Skin epidermis (tissue), 12 donors: Measurements from ENCODE around the gene OAS3.

ENCODE experiments used
- H3K27ac ChIP-seq, 21 experiments: fragments of 200-600 bp; sonication (generic) in 11 of 21; one replicate each; pipeline ENCODE4 v1.5.0; 2020; ENCODE audit warnings: mild to moderate bottlenecking in 3 of 21, inconsistent platforms in 2 of 21, moderate library complexity in 2 of 21
- H3K4me3 ChIP-seq, 7 experiments: fragments of 200-600 bp; sonication (generic) in 2 of 7; one replicate each; pipeline ENCODE4 v1.5.0; 2020; ENCODE audit warnings: inconsistent platforms in 2 of 7, mild to moderate bottlenecking in 2 of 7, moderate library complexity in 1 of 7

Gene OAS3

GRCh38 chr12:113002155-113002554, 63.9 kb downstream of the OAS3 start:
- Histone ChIP-seq H3K4me3 (no peak overlapping the region), H3K27ac (no peak overlapping the region)

- H3K4me3 ChIP-seq: no peak overlapping the region
- no peak overlapping the region for H3K27ac ChIP-seq
These were observed 64.4 kb downstream of the OAS3 start for GRCh38 chr12:113002676-113003075.

DNA sequence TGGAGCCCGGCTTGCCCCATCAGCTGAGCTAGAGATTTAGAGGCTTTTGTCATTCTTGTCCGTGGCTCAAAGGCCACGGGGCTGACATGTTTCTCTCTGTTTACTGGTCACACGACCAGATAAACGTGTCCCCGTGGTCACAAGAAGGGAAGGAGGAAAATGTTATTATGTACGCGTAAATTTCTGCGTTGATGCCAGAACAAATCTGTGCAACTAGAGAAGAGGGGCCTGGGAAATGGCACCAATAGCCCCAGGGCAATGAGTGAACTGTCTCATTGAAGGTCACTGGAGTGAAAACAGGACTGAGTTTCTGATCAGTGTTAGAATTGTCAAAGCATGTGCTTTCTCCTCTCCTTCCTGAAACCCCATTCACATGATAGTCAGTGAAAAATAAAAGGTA, 65.4 kb downstream of the OAS3 start:
- Histone ChIP-seq H3K4me3 (no peak overlapping the region), H3K27ac (no peak overlapping the region)

DNA sequence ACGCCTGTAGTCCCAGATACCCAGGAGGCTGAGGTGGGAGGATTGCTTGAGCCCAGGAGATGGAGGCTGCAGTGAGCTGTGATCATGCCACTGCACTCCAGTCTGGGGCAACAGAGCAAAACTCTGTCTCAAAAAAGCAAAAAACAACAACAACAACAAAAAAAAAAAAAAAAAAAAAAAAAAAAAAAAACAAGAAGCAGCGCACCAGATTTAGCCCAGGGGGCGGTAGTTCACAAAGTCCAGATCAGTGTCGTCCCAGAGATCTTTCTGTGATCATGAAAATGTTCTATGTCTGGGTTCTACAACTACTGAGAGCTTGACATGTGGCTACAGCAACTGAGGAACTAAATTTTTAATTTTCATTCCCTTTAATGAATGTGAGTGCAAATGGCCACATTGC, 67.5 kb downstream of the OAS3 start:
- no peak overlapping the region for H3K27ac ChIP-seq
- H3K4me3 ChIP-seq: no peak overlapping the region

- Histone ChIP-seq H3K27ac (no peak overlapping the region), H3K4me3 (no peak overlapping the region)
These were observed 67.9 kb downstream of the OAS3 start for GRCh38 chr12:113006206-113006605.

DNA sequence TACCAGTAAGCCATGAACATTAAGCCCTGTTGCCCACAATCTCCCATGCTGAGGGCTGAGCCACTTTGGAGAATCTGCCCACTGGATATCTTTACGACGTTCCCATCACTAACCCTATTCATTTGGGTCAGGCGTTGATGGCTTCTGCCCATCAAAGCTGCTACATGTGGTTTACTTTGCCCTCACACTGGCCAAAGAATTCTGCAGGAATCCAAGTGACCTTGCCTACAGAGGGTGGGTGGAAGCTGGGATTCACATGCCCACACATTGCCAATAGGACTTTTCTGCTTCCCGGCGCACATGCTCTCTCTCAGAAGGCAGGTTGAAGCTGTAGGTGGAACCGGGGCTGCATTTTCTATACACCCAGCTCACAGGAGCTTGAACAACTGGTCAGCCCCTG, 68.4 kb downstream of the OAS3 start:
- H3K4me3 ChIP-seq: no peak overlapping the region
- no peak overlapping the region for H3K27ac ChIP-seq

DNA sequence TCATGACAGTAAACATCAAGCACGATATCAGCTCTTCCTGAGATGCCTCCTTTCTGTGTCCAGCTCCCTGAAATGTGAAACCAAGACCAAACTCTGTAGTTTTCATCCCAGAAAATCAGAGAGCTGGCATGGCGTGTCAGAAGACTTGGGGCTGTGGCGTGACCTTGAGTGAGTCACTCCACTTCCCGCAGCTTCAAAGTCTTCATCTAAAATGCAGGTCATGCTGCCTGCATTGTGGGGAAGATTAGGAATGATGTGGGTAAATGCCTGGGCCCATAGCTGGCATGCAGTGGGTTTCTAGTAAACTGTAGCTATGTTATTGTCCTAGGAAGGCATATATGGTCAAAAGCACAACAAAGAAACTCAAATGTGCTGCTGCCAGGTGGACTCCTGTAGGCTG, 68.9 kb downstream of the OAS3 start:
- H3K27ac ChIP-seq: no peak overlapping the region
- H3K4me3 ChIP-seq: no peak overlapping the region

DNA sequence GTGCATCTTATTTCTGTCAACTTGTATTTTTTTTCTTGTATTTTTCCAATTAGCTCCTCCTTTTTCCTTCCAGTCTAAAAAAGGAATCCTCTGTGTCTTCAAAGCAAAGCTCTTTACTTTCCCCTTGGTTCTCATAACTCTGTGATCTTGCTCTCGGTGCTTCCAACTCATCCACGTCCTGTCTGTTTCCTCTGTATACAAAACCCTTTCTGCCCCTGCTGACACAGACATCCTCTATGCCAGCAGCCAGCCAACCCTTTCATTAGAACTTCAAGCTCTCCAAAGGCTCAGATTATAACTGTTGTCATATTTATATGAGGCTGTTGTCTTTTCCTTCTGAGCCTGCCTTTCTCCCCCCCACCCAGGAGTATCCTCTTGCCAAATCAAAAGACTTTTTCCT, 72.4 kb downstream of the OAS3 start:
- no peak overlapping the region for H3K27ac ChIP-seq
- no peak overlapping the region for H3K4me3 ChIP-seq

- Histone ChIP-seq H3K4me3 (no peak overlapping the region), H3K27ac (no peak overlapping the region)
These were observed 76.3 kb downstream of the OAS3 start for GRCh38 chr12:113014565-113014964.

DNA sequence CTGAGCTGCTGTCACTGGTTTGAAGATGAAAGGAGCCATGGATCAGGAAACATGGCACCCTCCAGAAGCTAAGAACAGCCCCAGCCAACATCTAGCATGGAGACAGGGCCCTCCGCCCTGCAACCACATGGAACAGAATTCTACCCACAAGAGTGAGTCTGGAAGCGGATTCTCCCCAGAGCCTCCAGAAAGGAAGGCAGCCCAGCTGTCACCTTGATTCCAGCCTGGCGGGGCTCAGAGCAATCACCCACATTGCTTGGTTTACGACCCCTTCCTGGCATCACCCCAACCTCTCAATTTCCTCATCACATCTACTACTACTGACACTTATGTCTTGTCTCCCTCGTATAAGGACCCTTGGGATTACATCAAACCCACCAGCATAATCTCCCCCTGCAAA, 78.5 kb downstream of the OAS3 start:
- no peak overlapping the region for H3K4me3 ChIP-seq
- no peak overlapping the region for H3K27ac ChIP-seq

GRCh38 chr12:113019025-113019424, 80.8 kb downstream of the OAS3 start:
- Histone ChIP-seq H3K27ac (no peak overlapping the region), H3K4me3 (no peak overlapping the region)

DNA sequence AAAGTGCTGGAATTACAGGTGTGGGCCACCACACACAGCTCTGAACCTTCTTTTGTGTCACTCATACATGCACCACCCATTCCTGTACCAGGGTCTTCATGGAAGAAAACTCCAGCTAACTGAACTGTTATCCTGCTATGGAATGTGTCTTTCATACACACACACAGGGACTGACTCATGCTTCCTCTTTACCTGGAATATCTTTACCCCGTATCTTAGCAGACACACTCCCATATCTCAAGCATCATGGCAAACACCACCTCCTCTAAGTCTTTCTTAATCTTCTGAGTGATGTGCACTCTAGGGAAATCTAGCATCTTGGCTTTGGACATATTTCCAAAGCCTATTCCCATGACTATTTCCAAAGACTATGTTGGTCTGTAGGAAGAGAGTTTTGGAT, 83.2 kb downstream of the OAS3 start:
- no peak overlapping the region for H3K27ac ChIP-seq
- H3K4me3 ChIP-seq: no peak overlapping the region
